Hepatocyte (in vitro differentiated cells): ENCODE measurements around the gene ALK. TPM values are rescaled to one million over a fixed set of nuclear protein-coding genes. Genes with fewer than 3 reads are reported as not detected.

Experiments used
- DNase-seq: peaks from one replicate; pipeline ENCODE4 v3.0.0-alpha.2; 2016; ENCODE audit warnings: low spot score
- H2AFZ ChIP-seq: fragments of 200-600 bp; sonication (generic); 2 replicates; pipeline ENCODE4 v1.6.0; 2016; ENCODE audit warnings: antibody characterized with exemption, mild to moderate bottlenecking
- H3K27ac ChIP-seq: fragments of 200-600 bp; sonication (generic); 2 replicates; pipeline ENCODE4 v1.5.1; 2016; ENCODE audit warnings: mild to moderate bottlenecking
- H3K27me3 ChIP-seq: fragments of 200-600 bp; sonication (generic); 2 replicates; pipeline ENCODE4 v1.6.1; 2016
- H3K36me3 ChIP-seq: fragments of 200-600 bp; sonication (generic); replicated peaks from 2 replicates; pipeline ENCODE4 v1.5.1; 2016; ENCODE audit warnings: low read depth; ENCODE audit not compliant: insufficient read depth
- H3K4me1 ChIP-seq: fragments of 200-600 bp; sonication (generic); 2 replicates; pipeline ENCODE4 v1.5.1; 2016; ENCODE audit warnings: mild to moderate bottlenecking, moderate library complexity; ENCODE audit not compliant: insufficient read depth
- H3K4me2 ChIP-seq: fragments of 200-600 bp; sonication (generic); 2 replicates; pipeline ENCODE4 v1.6.0; 2016
- H3K4me3 ChIP-seq: fragments of 200-600 bp; sonication (generic); 2 replicates; pipeline ENCODE4 v1.5.1; 2016; ENCODE audit warnings: mild to moderate bottlenecking
- H3K79me2 ChIP-seq: fragments of 200-600 bp; sonication (generic); 2 replicates; pipeline ENCODE4 v1.6.0; 2017; ENCODE audit warnings: mild to moderate bottlenecking
- H3K9me2 ChIP-seq: fragments of 200-600 bp; sonication (generic); replicated peaks from 2 replicates; pipeline ENCODE4 v1.6.0; 2017; ENCODE audit warnings: mild to moderate bottlenecking; ENCODE audit not compliant: insufficient read depth
- H3K9me3 ChIP-seq: fragments of 200-600 bp; sonication (generic); 2 replicates; pipeline ENCODE4 v1.5.1; 2016; ENCODE audit warnings: low read depth, mild to moderate bottlenecking
- H4K20me1 ChIP-seq: fragments of 200-600 bp; sonication (generic); 2 replicates; pipeline ENCODE4 v1.6.0; 2016; ENCODE audit warnings: mild to moderate bottlenecking; ENCODE audit not compliant: insufficient read depth, poor library complexity, severe bottlenecking
- CTCF ChIP-seq: fragments of 200-600 bp; sonication (generic); IDR thresholded peaks from 2 replicates; pipeline ENCODE4 v1.5.1; 2016; ENCODE audit warnings: antibody characterized with exemption, mild to moderate bottlenecking; ENCODE audit not compliant: poor library complexity
- EZH2 ChIP-seq: fragments of 200-600 bp; sonication (generic); IDR thresholded peaks from 2 replicates; pipeline ENCODE4 v1.6.1; 2016; ENCODE audit warnings: antibody characterized with exemption, mild to moderate bottlenecking, borderline replicate concordance
- EZH2phosphoT487 ChIP-seq: fragments of 200-600 bp; sonication (generic); IDR thresholded peaks from one replicate; pipeline ENCODE4 v1.6.1; 2018; ENCODE audit warnings: antibody characterized with exemption, mild to moderate bottlenecking, low read depth, moderate library complexity; ENCODE audit not compliant: unreplicated experiment, severe bottlenecking
- WGBS: methylation state at CpG from one replicate; pipeline ENCODE4 v1.1.6; 2016; ENCODE audit warnings: low lambda C conversion rate; ENCODE audit errors: missing lambda C conversion rate; 5-methylcytosine and 5-hydroxymethylcytosine counted together
- polyA plus RNA-seq: library from polyadenylated mRNA; unstranded; fragments of >200 nt; fragmentation: Nextera tagmentation; extraction: Ambion mirVana; gene quantifications from 2 replicates; pipeline ENCODE4 v1.2.1, GENCODE V29; 2016
- total RNA-seq: library from RNA; depleted of rRNA; stranded (reverse); fragments of >200 nt; gene quantifications from 2 replicates; pipeline ENCODE4 v1.2.3, GENCODE V29; 2014

ALK gene
- total and polyA plus RNA-seq, 2 experiments from 2014 or later = 0.16 to 0.27 TPM

DNA sequence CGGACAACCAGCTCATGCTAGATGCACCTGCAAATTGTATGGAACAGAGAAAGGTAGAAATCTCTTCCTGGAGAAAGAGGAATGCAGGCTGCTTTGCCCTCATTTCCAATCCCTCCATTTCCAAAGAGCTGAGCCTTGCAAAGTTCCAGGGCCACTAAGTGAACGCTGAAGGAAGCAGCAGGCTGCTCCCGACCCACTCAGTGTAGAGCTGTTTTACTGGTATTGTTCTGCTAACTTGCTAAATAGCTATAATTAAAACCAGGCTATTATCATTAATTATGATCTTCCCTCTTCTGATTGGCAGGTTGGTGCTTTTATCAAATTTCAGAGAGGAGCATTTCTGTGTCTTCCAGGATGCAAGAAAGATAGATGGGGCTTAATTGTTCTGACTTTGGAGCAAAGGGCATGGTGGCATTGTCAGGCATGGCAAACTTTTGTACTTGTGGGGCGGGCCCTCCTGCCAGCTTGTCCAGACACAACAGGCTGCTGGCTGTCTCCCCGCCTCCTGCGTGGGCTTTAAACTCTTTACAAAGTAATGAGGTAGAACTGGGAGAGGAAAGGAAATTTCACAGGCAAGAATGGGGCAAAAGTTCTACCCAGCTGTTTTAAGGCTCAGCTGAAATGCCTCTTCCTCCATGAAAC is 40.2 kb downstream of the ALK start:
- H2AFZ ChIP-seq = no peak overlapping the region
- no peaks in the 10 kb centered on the region for H3K9me2 ChIP-seq
- H4K20me1 ChIP-seq = no peaks in the 10 kb centered on the region
- no peak for TF ChIP-seq EZH2phosphoT487
- TF ChIP-seq EZH2 = no peak
- TF ChIP-seq CTCF = no peak
- no peaks in the 10 kb centered on the region for H3K4me1 ChIP-seq
- H3K4me3 ChIP-seq = no peak overlapping the region
- H3K27ac ChIP-seq = no peak overlapping the region
- no peaks in the 10 kb centered on the region for H3K9me3 ChIP-seq
- no peaks in the 10 kb centered on the region for H3K79me2 ChIP-seq
- H3K4me2 ChIP-seq = no peak overlapping the region
- DNase-seq = no peak
- WGBS = 79% methylated on average over 6 of the region's 6 CpGs
- H3K36me3 ChIP-seq = no peaks in the 10 kb centered on the region
- H3K27me3 ChIP-seq = no peaks in the 10 kb centered on the region

- no peaks in the 10 kb centered on the region for H3K4me1 ChIP-seq
- no peaks in the 10 kb centered on the region for H3K9me2 ChIP-seq
- 63% methylated on average over 1 of the region's 1 CpG for WGBS
- H3K27me3 ChIP-seq = no peaks in the 10 kb centered on the region
- no peaks in the 10 kb centered on the region for H3K79me2 ChIP-seq
- no peak for TF ChIP-seq EZH2
- TF ChIP-seq EZH2phosphoT487 = no peak
- no peak for TF ChIP-seq CTCF
- H4K20me1 ChIP-seq = no peaks in the 10 kb centered on the region
- no peak overlapping the region for H3K4me2 ChIP-seq
- no peaks in the 10 kb centered on the region for H3K36me3 ChIP-seq
- H3K27ac ChIP-seq = no peak overlapping the region
- DNase-seq = no peak
- H3K4me3 ChIP-seq = no peak overlapping the region
- H2AFZ ChIP-seq = no peak overlapping the region
- no peaks in the 10 kb centered on the region for H3K9me3 ChIP-seq
Measured at GRCh38 chr2:29880084-29880483, 41.3 kb downstream of the ALK start.

- TF ChIP-seq EZH2 (no peak), CTCF (no peak), EZH2phosphoT487 (no peak)
- Histone ChIP-seq H2AFZ (no peak overlapping the region), H3K4me2 (no peak overlapping the region)
Measured at GRCh38 chr2:29879456-29879855, 41.9 kb downstream of the ALK start.

GRCh38 chr2:29878898-29879297 is 42.5 kb downstream of the ALK start:
- Histone ChIP-seq H3K4me2 (no peak overlapping the region), H4K20me1 (no peaks in the 10 kb centered on the region), H3K4me1 (no peaks in the 10 kb centered on the region), H3K4me3 (no peak overlapping the region), H3K9me3 (no peaks in the 10 kb centered on the region), H3K79me2 (no peaks in the 10 kb centered on the region), H3K9me2 (no peaks in the 10 kb centered on the region), H3K27me3 (no peaks in the 10 kb centered on the region), H2AFZ (no peak overlapping the region), H3K27ac (no peak overlapping the region), H3K36me3 (no peaks in the 10 kb centered on the region)
- DNase-seq = no peak
- WGBS = 78% methylated on average over 3 of the region's 3 CpGs
- TF ChIP-seq CTCF (no peak), EZH2phosphoT487 (no peak), EZH2 (no peak)

More at GRCh38 chr2:29879456-29879855, 41.9 kb downstream of the ALK start:
- no peaks in the 10 kb centered on the region for H4K20me1 ChIP-seq
- H3K36me3 ChIP-seq = no peaks in the 10 kb centered on the region
- no peak overlapping the region for H3K4me3 ChIP-seq
- no peaks in the 10 kb centered on the region for H3K4me1 ChIP-seq
- no peaks in the 10 kb centered on the region for H3K9me3 ChIP-seq
- WGBS = 73% methylated on average over 2 of the region's 2 CpGs
- H3K79me2 ChIP-seq = no peaks in the 10 kb centered on the region
- H3K27me3 ChIP-seq = no peaks in the 10 kb centered on the region
- H3K27ac ChIP-seq = no peak overlapping the region
- DNase-seq = no peak
- H3K9me2 ChIP-seq = no peaks in the 10 kb centered on the region
